Skeletal muscle cell (primary cell): ENCODE data around the gene PLA2G4E.

Source experiments
- DNase-seq: peaks from one replicate; pipeline ENCODE4 v3.0.0-alpha.2; 2010; ENCODE audit warnings: low read depth
- H3K4me3 ChIP-seq: 2 replicates; pipeline ENCODE4 v1.5.1; 2011; ENCODE audit warnings: low read depth, mild to moderate bottlenecking, control low read depth, low read length, moderate library complexity

PLA2G4E gene

DNA sequence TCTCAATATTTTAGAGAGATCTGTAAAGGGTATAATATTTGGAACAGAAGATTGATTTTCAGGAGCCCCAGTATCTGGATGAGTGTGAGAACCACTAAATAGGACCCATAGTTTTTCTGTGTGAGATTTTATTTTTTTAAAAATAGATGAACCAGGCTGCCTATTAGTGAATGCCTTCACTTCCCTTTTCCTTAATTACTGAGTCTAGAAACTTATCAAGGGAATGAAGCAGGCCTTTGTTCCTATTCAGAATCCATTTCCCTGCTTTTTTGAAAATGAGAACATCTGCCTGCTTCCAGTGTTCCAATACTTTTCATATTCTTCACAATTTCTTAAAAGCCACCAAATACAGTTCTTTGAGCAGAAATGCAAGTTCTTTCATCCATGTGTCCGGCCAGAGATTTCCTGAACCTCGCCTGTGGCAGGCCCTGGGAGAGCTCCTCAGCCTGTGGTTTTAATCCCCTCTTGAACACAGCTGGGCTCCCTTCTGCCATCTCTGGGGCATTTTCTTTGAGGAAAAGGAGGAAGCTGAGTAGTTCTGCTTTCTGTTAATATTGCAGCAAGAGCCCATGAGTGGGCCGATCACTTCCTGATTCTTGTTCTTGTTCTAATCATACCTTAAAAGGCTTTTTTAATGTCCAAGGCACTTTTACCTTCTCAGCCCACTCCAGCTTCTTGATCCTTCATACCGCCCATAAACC, 53.2 kb downstream of the PLA2G4E start:
- peak; percentile 36 for DNase-seq
- no peak overlapping the region for H3K4me3 ChIP-seq

DNA sequence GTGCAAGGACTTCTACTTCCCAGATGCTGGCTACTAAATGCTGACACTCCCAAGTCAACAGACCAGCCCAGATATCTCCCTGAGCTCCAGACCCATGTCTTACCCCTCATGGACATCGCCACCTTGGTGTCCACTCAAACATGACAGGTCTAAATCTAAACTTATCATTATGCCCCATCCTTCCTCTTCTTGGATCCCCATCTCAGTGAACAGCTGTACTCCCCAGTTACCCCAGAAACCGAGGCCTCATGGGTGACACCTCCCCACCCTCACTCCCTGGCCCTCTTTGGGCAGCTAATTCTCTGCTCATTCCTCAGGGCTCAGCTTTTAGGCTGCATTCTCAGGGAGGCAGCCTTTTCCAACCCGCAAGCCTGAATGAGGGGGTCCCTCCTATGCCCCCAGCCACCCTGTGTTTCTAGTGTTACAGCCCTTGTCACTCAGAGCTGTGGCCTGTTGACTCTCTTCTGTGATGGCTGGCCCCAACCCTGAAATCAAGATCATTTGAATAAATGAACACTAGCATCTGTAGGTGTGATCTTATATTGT, 53.8 kb downstream of the PLA2G4E start:
- no peak overlapping the region for H3K4me3 ChIP-seq
- no peak for DNase-seq

DNA sequence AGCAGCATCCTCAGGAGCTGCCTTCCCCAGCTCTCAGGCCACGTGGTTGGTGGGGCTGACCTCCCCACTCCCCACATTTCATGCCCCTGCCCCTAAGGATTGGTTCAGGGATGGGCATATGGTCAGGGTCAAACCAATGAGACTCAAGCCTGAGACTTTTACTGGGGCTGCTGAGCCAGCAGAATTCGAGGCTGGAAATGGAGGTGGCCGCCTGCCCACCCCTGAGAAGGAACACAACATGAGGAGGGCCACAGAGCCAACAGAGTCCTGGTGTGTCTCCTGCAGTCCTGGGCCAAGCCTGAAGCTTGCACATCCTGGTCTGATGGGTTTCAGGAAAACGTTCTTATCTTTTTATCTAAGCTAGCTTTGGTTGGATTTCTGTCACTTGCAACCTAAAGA, 54.4 kb downstream of the PLA2G4E start:
- no peak for DNase-seq
- H3K4me3 ChIP-seq, result no peak overlapping the region

DNA sequence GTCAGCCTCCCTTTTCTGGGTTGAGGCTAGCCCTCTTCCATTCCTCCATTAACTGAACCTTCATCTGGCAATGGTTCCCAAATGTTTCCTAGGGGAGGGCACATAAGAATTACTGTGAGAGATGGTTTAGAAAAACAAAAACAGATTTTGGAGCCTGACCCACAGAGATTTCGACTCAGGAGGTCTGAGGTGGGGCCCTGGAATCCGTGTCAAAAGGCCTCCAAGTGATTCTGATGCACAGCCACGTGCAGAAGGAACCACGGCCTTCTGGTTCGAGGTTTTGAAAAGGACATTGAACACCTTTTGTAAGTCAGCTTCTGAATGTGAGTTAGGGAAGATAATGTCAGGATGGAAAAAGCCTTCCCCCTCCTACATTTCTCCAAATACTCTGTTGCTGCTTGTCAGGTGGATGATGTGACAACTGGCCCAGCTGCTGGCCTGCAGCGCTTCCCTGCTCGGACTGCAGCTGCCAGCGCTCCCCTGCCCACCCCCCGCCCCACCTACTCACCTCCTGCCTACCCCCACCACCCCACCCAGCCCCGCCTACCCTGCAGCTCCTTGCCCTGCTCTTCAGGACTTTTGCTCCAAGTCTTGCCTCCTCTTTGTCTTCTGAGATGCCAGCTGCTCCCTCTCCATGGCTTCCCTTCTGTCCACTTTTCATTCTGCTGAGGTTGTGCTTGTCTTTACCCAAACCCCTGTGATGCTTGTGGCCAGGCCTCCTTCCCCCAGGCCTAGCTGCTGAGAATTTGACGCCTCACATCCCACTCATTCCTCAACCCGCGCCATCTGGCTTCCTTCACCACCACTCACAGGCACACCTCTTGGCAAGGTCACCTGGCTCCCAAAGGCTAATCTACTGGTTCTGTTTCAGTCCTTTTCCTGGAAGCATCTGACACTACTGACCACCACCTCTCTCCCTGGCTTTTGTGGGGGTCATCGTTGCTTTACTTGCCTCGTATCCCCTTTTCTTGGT, 55.1 kb downstream of the PLA2G4E start:
- no peak overlapping the region for H3K4me3 ChIP-seq
- no peak for DNase-seq

DNA sequence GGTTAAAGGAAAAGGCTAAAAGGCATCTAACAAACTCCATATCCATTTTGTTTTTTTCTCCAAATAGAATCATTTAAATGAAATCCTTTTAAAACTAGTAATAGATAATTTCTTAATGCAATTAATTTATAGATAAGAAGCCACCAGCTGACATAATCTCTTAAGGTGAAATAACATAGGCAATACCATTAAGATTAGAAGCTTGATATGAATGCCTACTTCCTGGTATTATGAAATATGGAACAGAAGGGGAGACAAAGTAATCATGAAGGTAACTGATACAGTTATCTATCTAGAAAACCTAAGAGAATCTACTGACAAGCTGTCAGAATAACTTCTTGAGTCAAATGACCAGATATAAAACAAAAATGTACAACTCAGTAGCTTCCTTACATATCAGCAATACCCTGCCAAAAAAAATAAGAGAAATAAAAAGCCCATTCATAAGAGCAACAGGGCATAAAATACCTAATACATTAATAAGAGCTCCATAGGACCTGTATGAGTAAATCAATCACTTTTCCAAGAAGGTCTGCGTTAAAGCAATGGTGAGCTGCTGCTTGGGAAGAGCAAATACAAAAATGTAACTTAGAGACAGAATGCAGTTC, 59.1 kb downstream of the PLA2G4E start:
- no peak overlapping the region for H3K4me3 ChIP-seq
- no peak for DNase-seq

DNA sequence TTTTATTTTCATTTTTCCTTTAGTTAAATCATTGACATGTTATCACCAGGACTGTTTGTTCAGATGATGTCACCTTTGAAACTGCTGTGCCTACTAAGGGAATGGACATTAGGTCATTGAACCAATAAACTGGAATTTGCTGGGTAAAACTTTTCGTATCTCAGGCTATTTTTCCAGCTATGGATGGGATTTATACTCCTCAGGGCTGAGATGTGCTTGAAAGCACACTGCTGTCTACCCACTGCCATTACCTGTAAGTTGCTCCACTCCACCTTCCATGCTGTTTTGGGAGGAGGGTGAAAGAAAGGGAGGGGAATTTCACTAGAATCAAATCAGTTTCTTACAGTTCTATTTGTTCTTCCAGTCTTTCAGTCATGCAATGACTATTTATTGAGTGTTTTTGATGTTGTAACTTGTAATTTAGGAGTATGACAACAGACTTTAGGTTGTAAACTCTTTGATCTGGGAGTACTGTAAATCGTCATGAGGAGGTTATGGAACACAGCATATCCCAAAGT, 59.8 kb downstream of the PLA2G4E start:
- DNase-seq, result no peak
- no peak overlapping the region for H3K4me3 ChIP-seq

DNA sequence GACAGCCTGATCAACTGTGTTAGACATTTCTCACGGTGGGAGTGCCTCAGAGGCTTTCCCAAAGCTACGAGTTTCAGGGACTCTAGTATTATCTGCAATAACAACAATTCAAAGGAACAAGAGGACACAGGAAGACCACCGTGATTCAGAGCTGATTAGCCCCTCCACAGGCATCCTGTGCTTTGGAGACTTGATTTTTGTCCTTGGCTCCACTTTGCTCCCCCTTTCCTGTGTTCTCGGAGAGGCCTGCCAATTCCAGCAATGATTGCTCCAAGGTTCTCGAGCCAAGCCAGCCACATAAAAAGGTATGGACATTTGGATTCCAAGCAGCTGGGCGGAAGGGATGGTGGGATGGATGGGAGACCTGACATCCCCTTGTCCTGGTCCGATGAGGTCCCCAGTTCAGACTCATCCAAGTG, 62.8 kb downstream of the PLA2G4E start:
- no peak for DNase-seq
- H3K4me3 ChIP-seq, result no peak overlapping the region

DNA sequence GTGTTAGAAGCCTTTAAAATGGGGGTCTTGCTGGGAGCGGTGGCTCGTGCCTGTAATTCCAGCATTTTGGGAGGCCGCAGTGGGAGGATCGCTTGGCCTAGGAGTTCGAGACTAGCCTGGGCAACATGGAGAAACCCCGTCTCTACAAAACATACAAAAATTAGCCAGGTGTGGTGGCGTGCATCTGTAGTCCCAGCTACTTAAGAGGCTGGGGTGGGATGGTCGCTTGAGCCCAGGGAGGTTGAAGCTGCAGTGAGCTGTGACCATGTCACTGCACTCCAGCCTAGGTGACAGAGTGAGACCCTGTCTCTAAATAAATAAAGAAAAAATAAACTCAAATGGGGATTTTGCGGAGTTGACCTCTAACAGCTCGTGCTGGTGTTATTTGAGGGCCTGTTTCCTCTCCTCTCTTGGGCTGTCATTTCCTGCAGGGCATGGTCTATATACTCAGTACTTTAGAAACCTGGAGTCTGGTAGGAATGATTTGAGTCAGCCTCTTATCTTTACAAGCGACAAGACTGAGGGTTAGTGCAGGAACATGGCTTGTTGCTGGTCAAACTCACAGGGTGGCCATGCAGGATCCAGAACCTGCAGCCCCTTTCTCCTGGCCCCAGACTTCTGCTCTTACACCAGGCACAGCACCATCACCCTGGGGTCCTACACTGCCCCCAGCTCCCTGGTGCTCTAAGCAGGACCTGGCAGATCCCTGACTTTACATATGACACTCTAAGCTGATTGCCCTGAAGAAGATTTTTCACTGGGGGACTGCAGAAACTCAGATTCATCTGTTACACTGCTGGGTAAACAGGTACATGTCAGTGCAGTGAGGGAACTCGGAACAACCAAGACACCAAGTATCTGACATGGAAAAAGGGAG, 63.6 kb downstream of the PLA2G4E start:
- no peak for DNase-seq
- H3K4me3 ChIP-seq, result no peak overlapping the region

DNA sequence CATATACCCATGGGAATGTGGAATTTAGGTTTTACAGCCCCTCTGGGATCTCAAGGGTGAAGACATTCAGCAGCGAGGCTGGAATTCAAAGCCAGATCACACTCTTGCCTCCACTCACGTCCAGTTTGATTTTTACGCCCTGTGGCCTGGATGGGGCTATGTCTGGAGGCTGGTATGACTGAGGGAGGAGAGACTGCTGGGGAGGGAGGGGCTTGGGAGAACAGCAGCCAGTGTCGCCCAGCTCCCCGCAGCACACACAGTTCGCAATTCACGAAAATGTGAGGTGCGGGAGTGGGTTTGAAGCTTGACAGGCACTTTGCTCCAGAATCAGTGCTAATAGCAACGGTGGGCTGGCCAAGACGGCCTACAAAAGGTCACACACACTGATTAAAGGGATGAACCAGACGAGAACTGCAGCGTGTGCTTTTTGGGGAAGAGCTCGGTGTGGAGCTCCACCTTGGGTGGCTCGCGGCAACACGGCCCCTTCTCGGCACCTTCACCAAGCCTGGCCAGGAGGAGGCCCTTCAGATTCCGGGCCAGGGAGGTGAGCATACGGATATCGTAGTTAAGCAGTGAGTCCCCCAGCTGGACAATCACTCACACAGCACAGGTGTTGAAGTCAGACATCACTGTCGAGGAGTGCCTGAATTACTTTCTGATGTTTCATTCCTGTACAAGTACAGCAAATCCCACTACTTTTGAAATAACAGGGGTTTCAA, 64.9 kb downstream of the PLA2G4E start:
- H3K4me3 ChIP-seq, result no peak overlapping the region
- DNase-seq, result no peak

DNA sequence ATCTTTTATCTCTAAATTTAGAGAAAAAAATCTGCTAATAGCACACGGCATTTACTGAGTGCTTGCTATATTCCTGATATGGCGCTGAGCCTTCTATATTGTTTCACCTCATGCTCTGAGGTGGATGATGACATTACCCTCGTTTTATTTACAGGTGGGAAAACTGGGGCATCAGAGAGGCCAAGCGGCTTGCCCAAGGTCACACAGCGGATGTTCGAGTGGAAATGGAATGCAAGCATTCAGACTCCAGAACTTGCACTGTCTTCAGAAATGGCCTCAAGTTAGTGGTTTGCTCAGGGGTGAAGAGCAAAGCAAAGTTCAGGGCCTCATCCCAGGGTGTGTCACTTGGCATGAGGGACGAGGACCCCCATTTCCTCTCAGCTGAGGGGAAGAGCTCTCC, 65.7 kb downstream of the PLA2G4E start:
- H3K4me3 ChIP-seq, result no peak overlapping the region
- DNase-seq, result no peak

DNA sequence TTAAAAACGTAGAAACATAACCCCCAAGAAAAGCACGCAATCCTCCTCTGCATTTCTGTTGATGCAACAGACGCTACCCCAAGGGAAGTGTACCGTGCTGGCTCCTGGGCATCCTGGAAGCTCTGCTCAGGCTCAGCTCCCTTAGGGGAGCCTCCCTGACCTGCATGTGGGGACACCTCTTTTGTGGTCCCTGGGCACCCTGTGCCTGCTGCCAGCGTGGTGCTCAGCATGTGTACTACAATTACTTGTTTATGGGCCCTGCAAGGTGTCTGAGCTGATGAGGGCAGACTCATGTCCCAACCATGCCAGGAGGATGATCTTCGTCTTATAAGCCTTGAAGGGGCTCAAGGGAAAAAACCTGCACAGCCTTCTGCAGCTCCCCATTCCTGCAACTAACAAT, 66.8 kb downstream of the PLA2G4E start:
- no peak overlapping the region for H3K4me3 ChIP-seq
- DNase-seq, result no peak

DNA sequence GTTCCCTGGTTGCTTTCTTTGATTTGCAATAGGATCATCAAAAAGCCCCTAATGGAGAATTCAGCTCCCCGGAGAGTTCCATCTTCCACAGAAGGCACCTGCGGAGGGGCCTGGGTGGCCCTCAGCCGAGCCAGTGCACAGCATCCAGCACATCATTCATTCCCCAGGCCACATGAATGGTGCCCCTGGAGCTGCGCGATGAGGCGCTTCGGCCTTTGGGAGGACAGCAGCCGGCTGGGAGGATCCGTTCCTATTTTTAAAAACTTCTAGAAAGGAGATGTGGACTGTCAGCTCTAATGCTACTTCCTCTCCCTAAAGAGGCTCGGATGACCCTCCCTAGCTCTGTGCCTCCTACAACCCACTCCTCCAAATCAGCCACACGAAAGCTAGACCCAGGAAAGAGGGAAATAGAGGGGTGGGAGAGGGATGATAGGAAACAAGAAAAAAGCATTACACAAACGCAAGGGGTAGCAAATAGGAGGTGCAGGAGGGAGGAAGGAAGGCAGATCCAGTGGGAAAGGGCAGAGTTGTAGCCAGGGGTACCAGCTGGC, 68.8 kb downstream of the PLA2G4E start:
- no peak overlapping the region for H3K4me3 ChIP-seq

DNA sequence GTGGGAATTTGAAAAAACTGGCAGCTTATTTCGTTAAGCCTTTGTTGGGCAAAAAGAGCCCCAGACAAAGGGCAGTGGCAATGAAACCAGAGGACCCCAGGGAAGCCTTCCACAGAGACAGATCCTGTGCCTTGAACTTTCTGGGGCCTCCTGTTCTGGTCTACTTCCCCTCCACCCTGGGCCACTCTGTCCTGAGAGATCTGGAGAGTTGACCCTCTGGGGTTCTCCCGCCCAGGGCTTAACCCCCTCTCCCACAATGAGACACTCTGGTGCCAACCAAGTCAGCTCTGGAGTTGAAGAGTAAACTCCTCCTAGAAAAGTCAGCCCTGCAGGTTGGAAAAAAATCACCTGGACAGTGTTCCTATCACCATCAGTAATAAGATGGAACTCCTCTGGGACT, 69.3 kb downstream of the PLA2G4E start:
- no peak for DNase-seq
- no peak overlapping the region for H3K4me3 ChIP-seq

More for the DNA sequence above, 68.8 kb downstream of the PLA2G4E start:
- DNase-seq, result no peak

DNA sequence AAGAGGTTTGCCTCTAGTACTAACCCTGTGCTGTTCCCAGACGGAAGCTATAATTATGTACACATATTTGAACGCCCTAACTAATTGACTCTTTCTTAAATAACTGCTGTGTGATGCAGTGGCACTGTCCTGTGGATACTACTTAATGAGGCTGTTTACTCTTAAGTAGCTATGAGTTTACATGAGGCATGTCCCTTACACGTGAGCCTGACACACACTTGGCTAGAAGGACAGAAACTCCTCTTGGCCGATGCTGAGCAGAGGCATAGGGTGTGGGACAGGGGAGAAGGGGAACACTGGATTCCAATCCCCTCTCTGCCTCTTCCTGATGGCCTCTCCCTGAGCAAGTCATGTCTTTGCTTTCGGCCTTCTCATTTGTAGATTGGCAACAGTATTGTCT, 70.4 kb downstream of the PLA2G4E start:
- no peak for DNase-seq
- H3K4me3 ChIP-seq, result no peak overlapping the region

DNA sequence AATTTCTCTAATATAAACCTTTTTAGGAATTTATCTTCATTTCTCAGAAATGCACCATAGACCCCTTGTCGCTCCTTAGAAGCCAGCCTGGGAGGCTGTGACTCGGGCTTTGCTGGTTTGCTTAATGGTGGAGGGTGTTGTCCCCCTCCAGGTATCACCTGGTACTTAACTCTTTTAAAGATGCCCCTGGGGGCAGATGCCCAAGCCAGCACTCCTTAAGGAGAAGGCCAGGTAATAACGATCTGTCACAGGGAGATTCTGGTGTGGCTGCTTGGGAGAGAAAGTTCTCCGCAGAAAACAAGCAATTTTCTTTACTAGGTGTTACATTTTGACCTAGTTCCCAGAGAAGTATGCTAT, 70.7 kb downstream of the PLA2G4E start:
- no peak overlapping the region for H3K4me3 ChIP-seq
- no peak for DNase-seq

DNA sequence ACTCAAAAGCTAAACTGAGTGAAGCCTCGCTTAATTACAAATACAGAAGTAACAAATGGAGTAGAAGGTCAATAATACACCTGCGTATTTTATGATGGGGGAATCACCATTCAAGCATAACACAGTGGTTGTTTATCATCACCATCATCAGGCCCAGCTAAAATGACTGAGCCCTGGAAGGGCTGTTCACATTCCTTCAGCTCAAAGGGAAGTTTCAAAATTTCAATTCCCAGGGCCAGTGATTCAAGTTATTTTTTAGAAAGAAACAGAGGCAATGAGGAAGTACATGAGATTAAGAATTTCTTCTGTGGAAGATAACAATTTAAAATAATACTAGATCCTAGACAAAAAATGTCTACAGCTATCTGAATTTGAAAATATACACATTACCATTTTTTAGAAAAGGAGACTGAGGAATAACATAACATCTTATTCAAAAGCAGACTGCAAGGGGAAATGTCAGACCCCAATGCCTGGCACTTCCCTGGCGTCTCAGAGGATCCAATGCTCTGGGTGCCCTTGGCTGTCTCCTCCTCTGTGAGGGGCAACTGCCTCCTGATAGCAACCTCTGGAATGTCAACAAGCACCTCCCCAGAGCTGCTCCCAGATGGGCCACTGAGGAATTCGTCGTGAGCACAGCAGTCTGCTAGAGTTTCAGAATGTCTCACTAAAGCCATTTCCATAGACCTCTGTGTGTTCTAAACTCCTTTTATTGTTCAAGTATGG, 71.3 kb downstream of the PLA2G4E start:
- no peak for DNase-seq
- H3K4me3 ChIP-seq, result no peak overlapping the region

DNA sequence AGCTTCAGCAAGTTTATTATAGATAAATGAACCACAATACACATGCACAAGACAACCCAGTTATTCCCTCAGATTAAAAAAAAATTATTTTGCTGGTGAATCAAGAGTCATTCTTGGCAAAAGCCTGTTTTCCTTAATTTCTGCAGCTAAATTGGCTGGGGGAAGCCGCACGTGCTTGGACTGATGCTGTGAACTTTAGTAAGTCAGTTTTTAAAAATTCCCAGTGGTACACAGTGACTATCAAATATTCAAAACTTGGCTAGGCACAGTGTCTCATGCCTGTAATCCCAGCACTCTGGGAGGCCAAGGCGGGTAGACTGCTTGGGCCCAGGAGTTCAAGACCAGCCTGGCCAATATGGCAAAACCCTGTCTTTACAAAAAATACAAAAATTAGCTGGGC, 72.4 kb downstream of the PLA2G4E start:
- no peak for DNase-seq

DNA sequence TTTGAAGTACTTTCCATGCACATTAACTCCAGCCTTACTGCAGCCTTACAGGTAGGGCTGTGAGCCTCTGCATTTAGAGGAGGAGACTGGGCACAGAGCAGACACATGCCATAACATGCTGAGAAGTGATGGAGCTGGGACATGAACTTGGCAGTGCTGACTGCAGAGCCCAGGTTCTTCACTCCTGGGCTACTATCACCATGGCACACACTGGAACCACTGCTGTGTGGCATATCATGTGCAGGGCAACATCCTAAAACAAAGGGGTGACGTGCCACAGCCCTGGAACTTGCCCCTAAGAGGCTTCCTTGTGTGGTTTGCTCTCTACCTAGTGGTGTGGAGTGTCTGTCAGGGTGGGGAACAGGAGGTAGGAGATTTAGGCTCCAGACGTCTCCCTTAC, 73.9 kb downstream of the PLA2G4E start:
- DNase-seq, result no peak
- H3K4me3 ChIP-seq, result no peak overlapping the region

More for the DNA sequence above, 72.4 kb downstream of the PLA2G4E start:
- H3K4me3 ChIP-seq, result no peak overlapping the region
